NCI-H82 treated with DMSO at 0.1 percent for 48 hours (cell line): ENCODE results near the gene ATP4A.

Experiments used
- DNase-seq: peaks from one replicate; lab custom pipeline; 2025; ENCODE audit not compliant: unreplicated experiment; lab: John Stamatoyannopoulos, UW

ATP4A gene

DNA sequence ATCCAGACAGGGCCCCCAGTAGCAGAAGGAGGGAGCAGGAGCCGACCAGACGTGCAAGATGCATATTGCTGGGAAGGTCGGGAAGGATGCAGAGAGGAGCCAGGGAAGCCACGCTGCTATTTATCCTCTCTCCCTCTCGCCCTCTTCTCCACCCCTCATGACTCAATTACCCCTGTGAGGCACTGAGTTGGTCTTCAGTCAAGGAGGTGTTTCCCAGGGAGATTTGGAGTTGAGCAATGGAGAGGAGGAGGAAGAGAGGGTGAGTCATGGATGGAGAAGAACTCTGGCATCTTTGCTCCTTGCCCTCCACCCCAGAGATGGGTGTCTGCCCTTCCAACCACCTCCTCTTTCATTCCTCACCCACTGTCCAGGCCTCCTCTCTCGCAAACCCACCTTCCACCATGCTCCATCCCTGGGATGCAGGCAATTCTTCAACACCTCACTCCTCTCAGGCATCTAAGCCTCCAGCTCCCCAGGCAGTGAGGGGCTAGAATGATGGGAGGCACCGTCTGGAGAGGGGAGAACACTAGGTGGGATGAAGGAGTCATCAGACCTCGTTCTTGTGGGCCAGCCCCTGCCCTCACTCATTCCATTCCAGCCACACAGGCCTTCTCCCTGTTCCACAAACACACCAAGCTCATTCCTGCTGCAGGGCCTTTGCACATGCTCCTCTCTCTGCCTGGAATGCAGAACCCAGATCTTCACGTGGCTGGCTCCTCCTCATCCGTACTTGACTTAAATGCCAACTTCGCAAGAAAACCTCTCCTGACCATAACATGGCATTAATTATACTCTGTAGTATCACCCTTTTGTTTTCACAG is 35.0 kb downstream of the ATP4A start, which contains the start of gene SBSN:
SBSN (minus strand) TSS at position 94 of the 821 bp plus-strand sequence; CDS start at position 64, 30 bp downstream.
- DNase-seq, result no peak

DNA sequence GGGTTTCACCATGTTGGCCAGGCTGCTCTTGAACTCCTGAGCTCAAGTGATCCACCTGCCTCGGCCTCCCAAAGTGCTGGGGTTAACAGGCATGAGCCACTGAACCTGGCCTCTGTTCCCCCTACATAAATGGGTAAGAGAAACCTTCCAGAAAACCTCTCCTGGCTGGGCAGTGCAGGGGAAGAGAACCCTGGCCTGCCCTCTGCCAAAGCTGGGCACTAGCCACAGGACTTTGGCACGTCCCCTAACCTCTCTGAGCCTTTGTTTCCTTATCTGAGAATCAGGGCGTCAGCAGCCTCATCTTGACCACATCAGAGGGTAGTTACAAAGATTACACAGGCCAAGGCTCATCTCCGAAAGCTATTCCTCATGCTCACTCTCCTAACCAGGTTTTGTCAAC is 37.6 kb downstream of the ATP4A start:
- no peak for DNase-seq

DNA sequence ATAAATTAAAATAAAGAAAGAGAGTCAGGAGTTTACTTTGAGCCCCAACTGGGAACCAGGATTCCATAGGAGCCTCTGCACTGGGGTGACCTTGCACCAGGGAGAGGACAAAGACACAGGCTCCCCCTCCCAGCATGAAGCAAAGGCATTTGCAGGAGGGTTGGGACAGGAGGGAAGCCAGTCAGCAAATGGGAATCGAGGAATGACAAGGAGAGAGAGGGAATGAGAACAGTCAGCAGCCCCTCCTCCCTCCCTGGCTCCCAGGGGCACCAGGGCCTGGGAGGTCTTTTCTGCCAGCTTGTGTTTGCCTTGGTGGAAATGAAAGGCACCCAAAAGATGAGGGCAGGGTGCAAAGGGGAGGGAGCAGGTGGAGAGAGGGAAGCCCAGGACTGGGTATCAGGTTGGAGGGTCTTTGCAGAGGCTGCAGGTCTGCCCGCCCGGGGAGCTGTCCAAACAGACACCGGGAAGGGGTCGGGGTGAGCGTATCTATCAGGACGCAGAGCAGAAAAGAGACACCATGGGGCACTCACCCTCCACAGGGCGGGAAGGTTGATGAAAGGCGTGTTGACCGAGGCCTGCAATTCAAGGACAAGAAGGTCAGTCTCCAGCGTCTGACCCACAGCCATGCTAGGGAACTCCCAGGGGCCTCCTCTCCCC is 39.1 kb downstream of the ATP4A start:
- no peak for DNase-seq

DNA sequence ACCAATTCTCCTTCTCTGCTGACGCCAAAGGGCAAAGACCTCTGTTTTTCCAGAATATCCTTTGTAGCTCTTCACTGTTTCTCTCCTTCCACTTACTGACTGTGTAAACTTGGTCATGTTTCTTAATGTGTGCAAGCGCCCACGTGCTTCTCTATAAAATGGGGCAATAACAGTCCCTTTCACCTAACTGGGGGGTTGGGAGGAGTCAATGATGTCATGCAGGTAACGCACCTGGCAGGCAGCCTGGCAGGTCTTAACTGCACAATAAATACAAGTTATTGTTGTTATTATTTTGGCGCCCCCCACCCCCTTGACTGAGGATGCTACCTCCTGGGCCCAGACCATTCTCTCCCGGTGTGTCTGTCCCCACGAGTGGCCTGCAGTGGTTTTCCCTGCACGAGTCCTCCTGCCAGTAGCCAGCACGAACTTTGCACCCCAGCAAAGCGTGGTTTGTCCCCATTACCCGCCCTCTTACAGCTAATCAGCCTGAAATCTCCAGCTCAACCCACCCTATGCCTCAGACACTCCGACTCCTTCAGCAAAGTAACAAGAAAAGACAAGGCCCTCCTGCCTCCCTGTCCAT is 40.6 kb downstream of the ATP4A start:
- DNase-seq, result no peak

DNA sequence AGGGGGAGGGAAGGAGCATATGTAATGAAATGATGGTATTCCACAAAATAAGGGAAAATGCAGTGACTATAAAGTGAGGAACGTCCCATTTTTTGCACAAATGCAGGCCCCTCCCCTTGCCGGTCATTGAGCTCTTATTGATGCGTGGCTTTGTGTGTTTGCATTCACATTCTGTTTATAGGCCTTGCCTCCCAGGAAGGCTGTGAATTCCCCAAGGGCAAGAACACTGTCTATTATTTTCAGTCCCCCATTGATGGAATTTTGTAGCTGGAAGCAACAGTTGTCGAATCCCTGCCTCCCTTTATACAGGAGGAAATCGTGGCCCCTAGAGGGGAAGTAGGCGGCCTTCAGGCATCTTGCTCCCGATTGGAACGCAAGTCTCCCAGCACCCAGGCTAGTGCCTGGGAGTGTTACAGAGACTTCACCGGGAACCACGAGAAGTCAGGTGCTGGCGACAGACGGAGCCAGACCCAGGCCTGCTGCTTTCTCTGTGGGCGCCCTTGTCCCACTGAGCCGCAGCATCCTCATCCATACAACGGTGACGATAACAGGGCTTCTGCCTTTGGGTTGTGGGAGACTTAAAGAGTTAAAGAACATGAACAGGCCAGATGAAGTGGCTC is 42.2 kb downstream of the ATP4A start:
- no peak for DNase-seq

DNA sequence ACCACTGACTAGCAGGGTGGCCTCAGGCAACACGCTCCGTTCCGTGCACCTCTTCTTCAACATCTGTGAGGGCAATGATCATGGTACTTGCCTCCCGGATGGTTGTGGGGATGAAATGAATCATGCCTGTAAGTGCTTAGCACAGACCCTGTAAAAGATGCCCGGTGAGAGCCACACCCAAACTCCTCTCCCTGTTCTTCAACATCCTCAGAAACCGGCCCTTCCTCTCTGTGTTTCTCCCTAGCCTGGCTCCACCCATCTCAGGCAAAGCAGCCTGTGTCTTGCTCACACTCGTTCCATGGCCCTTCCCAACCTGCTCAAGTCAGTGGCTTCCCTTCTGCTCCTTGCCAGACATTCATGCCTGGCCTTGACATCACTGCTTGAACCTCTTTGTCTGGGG is 44.2 kb downstream of the ATP4A start:
- no peak for DNase-seq

DNA sequence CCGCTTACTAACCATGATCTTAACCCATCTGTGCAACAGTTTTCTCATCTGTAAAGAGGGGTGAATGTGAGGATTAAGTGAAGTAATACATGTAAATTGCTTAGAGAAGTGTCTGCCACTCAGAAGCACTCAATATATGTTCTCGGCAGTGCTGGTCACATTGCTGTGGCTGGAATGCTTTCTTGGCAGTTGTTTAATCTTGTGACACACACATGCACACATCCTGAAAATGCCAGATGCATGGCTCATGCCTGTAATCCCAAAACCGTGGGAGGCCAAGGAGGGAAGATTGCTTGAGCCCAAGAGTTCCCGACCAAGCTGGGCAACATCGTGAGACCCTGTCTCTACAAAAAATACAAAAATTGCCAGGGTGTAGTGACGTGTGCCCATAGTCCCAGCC is 45.1 kb downstream of the ATP4A start:
- DNase-seq, result no peak

DNA sequence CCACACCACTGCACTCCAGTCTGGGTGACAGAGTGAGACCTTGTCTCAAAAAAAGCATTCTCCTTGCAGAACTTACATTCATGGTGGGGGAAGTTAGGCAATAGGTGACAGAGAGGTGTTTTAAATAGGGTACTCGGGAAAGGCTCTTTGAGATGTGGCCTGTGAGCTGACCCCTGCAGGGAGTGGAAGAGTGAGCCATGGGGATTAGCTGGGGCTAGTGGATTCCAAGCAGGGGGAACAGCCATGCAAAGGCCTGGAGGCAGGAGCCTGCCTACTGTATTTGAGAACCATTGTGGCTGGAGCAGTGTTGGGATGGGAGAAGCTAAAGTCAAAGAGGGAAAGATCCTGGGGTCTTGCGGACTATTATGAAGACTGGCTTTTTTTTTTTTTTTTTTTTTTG is 46.1 kb downstream of the ATP4A start:
- DNase-seq, result no peak

DNA sequence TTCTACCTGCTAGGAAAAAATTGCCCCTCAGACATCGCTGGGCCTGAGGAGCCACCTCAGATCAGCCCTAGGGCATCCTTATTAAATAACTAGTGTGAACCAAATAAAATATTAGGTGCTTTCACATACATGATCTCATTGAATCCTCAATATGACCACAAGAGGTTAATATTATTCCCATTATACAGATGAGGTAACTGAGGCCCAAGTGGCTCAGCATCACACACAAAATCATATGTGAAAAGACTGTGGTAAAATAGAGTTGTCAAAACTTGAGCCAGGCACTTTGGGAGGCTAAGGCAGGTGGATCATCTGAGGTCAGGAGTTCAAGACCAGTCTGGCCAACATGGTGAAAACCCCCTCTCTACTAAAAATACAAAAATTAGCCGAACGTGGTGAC is 47.1 kb downstream of the ATP4A start:
- DNase-seq, result no peak

DNA sequence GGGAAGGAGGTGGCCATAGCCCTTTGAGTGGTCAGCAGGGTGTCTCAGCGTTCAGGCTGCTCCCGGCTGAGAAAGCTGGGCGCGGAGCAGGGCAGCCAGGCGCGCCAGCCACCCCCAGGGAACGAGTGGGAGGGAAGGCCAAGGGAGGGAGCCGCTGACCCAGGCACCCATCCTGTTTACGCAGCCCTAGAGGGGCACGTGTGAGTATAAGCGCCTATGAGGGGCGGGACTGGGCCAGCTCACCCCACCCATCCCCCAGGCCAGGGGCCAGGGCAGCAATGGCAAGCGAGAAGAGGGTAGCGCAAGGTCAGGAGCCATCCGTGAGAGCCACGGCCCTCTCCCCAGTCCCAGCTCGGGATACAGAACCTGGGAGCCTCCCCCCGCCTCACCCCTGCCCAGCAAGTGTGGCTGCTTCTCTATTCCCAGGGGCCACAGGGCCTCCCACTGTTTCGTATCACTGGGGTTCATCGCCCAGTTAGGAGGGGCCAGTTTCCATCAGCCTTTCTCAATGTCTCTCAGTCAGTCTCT is 49.1 kb downstream of the ATP4A start:
- DNase-seq, result no peak

DNA sequence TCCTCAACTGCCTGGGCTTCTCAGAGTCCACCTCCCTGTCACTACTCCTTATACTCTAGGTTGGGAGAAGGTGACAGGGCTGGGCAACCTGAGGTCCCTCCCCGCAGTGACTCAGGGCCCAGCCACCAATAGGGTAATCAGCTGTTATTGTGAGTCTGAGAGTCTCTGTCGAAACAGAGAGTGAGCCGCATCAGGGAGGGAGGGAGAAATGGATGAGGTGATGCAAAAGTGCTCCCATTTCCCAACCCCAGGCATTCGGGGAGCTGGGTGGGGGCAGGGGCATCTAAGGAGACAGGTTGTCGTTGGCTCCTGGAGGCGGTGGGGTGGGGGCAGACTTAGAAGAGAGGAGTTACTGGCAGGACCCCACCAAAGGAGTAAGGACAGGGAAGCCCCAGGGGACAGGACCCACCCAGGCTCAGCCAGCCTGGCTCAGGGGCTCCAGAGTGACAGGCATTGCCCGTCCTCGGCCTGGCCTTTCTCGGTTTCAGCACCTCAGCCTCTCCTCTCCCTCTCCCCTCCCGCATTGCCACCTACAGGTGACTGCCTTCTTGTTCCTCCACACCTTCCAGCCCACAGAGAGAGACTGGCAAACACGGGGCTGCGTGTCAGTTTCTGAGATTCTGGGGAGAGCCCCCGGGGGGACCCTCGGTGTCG is 49.7 kb downstream of the ATP4A start, which contains the start of gene DMKN:
DMKN (minus strand) TSS at position 22 of the 654 bp plus-strand sequence. CDS start 174 bp downstream, outside the sequence.
- DNase-seq, result no peak

DNA sequence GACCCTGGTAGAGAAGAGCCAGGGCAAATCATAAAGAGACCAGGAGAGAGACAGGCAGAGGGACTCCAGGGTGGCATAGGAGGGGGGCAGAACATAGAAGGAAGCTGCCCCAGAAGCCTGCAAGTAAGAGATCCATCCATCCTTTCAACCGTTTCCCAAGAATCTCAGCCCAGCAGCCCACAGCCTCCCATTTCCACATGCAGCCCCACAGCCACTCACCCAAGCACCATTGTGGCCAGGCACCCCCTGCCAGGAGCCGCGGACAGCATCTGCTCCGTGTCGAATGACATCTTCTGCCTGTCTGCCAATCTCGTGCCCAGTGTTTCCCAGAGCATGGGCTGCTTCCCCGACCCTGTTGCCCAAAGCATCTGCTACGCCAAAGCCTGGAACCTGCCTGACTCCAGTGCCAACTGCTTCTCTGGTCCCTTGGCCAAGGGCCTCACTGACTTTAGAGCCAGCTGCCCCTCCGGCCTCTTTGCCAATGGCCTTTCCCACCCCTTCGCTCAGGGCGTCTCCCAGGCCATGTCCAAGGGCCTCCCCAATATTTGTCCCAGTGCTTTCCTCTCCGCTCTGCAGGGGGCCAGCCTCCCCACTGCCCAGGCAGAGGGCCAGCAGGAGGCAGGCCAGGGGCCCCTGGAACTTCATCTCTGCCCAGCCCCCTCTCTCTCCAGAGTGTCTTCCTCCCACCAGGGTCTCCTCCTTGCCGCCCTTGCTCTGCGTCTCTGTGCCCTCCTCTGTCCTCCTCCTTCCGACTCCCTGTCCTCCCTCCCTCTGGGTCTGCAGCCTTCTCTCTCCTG is 50.4 kb downstream of the ATP4A start:
- DNase-seq, result no peak

DNA sequence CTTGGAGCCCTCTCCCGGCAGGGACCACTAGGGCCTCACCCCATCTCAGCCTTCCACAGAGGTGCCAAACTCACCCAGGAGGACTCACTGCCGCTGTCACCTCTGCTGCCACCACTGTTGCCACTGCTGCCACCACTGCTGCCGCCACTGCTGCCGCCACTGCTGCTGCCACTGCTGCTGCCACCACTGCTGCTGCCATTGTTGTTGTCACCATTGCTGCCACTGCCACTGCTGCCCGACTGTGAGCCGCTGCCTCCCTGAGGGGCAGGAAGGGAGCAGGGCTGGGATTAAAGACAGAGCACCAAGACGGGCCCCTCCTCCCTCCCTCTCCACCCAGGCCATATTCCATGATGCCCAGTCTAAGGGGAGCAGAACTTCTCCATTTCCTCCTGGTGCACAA is 52.1 kb downstream of the ATP4A start:
- no peak for DNase-seq

DNA sequence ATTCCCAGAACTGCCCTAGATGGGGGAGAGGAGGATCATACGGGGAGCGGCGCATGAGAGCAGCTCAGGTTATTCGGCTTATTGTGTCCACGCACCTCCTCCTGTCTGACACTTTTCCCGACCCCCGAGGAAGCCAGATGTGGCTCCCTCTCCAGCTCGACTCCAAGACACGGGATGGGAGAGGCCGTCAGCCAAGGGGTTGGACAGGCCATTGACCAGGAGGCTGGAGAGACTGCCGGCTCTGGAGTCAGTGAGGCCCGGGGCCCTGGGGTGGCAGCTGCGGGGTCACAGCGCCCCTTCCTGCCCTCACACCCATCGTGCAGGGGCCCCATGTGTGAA is 52.9 kb downstream of the ATP4A start:
- no peak for DNase-seq

DNA sequence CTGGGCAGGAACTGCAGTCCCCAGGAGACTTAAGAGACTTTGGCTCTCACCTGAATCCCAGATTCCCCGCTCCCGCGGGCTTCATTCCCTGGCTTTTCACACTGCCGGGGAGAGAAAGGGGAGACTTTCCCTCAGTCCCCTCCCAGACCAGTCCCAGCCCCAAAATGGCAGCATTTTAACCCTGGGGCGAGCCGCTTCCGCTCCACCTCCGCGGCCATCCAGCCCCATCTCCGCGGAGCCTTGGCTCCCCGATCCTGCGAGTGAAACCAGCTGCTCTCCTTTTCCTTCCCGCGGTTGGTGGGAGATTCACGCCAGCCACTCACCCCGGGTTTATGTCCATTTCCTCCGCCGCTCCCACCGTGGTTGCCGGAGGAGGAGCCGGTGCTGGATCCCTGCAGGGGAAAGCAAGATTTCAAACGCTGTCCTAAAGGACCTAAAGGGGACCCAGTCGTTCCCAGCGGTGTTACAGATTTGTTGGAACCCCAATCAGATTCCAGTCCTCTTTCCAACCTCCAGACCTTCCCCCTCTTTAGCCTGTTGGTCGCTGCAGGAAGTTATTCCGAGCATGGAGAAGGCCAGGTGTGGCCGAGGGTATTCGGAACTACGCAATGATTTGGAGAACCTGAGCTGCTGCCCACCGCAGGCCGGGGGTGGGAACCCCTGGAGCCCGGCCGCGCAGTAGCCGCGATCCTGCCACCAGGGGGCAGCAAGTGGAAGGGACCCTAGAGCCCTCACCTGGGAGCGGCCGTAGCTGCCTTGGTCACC is 53.4 kb downstream of the ATP4A start:
- no peak for DNase-seq

DNA sequence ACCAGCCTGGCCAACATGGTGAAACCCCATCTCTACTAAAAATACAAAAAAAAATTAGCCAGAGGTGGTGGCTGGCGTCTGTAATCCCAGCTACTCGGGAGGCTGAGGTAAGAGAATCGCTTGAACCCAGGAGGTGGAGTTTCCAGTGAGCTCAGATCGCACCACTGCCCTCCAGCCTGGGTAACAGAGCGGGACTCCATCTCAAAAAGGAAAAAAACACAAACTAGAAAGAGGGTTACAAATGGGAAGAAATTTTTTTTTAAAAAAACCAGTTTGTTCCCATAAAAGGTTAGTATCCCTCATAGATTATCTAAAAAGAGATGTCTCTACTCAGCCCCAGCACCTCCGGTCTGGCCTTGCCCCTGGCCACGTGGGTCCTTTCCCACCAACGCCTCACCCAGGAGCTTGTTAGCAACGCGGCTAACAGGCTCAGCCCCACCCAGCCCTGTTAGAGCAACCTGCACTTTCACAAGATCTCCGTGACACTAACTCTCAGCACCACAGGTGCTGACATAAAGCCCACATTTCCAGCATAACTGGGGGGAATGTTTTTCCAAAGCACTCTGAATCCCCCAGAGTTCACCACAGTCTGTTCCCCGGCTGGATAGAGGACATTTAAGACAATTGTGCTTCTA is 54.3 kb downstream of the ATP4A start:
- DNase-seq, result no peak

DNA sequence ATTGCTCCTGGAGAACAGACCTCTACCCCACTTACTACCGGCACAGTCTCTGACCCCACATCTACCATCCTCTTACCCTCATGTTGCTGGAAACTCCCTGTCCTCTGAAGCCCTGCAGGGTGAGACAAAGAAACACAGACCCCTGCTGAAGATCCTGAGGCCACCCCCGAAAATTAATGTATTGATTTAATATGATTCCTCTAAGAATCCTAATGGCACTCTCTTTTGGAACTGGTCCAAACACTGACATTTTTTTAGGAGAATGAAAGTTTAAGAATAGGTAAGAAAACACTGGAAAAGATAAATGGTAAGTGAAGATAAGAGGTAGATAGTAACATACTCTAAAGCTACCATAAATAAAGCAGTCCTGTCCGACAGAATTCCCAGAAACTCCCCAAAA is 55.3 kb downstream of the ATP4A start:
- no peak for DNase-seq

DNA sequence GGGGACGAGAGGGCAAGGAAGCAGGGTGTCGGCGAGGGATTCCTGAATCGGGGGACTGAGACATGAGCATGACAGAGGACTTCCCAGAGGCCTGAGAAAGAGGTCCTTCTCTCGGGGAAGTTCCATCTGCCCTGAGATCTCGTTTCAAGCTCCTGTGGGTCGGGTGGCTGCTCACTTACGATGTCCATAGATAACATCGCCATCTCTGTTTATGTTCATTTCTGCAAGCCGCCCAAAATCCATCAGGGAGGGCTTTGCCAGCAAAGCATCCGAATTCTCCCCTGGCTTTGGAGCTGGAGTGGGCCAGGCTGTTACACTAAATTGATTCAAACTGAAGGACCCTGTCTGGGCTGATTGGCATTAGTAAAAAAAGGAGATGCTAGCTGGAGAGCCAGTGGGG is 55.9 kb downstream of the ATP4A start:
- no peak for DNase-seq

DNA sequence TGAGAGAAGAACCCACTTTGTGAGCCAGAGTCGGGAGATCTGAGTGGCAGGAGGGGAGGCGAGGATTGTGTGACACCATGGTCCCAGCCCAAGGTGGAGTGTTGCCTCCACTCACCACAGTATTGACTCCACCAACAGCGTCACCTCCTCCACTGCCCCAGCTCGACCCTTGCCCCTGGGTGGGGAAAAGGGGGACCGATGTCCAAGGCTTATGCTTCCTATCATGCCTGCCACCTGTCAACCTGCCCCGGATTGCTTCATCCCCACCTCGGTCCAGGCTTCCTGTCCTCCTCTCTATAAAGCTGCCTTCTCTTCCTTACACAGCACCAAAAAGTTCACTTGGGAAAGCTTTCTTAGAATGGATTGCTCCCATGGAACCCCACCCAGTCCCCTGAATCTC is 57.4 kb downstream of the ATP4A start:
- DNase-seq, result no peak
